NOMO-1 treated with DMSO at 0.1 percent for 48 hours (cell line): ENCODE measurements around the gene GLCE.

ENCODE experiments used
- DNase-seq: peaks from one replicate; lab custom pipeline; 2025; ENCODE audit not compliant: unreplicated experiment; lab: John Stamatoyannopoulos, UW

Gene GLCE

DNA sequence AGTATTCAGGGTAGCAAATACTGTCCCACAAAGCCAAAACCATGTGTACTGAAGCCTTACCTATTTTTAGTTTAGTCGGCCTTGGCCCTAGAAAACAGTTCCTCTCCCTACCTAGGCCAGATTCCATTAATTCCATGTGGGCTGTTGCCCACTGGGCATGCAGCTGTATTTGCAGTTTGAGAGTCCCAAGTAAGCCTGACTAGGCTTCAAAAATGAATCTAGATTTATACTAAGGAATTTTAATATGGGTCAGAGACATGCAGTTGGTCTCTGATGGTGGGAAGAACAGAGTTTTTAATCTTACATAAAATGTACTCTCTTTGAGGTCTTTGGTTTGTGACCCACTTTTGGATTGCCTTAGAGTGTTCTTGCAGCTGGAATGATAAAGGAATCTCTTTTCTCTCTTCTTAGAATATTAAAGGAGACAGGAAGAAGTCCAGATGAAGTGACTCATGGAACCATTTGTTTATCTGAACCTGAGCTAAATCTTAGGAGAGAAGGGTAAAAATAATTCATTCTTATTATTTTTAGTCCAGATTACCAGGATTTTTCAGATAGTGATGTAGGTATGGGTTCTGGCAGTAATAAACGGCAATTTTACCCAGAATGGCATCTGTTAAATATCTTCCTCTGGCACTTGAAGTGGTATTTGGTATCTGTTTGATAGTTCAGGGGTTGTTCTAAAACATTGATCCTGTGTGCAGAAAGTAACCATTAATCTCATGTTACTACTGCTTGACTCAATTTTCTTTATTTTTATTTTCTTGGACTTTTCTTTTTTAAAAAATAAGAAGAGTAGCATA, 33.8 kb downstream of the GLCE start:
- DNase-seq = no peak

GRCh38 chr15:69194854-69195253, 34.4 kb downstream of the GLCE start:
- no peak for DNase-seq

DNA sequence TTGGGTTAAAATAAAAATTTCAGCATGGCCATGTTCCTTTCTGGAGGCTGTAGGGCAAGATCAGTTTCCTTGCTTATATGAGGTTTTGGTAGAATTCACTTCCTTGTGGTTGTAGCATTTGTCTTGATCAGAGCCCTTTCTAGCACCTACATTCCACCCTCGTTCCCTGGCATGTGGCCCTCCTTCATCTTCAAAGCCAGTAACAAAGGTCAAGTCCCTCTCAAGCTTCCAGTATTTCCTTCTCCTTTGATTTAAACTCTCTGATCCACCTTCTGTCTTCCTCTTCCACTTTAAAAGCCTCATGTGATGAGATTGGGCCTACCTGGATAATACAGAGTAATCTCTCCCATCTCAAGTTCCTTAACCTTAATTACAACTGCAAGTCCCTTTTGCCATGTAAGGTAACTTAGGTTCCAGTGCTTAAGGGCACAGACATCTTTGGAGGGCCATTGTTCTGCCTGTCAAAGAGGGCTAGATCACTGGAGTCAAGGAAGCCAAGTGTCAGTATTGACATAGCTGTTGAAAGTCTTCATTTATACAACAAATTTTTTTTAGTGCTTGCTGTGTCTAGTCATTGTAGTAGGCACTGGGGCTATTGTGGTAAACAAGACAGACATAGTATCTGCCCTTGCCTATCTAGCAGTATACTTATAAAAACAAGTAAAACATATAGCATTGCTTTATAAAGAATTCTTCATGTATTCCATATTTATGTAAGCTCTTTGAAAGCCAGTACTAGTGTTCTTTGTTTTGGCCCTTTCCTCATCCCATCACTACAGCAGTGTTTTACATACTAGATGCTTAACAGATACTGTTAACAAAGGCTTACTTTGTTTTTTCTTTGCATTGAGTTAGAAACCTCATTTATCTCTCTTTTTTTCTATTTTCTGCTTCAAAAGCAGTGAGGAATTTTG, 40.7 kb downstream of the GLCE start:
- no peak for DNase-seq

DNA sequence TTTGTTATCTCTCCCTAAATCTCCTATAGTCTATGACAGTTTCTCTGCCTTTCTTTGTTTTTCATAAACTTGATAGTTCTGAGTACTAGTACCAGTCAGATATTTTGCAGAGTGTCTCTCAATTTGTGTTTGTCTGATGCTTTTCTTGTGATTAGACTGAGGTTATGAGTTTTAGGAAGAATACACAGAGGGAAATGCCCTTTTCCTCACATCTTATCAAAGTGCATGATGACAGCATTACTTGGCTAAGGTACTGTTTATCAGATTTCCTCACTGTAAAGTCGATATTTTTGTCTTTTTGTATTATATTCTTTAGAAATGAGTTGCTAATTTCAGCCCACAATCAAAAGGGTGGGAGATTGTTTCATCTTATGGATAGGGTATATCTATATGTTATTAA, 45.6 kb downstream of the GLCE start:
- no peak for DNase-seq

DNA sequence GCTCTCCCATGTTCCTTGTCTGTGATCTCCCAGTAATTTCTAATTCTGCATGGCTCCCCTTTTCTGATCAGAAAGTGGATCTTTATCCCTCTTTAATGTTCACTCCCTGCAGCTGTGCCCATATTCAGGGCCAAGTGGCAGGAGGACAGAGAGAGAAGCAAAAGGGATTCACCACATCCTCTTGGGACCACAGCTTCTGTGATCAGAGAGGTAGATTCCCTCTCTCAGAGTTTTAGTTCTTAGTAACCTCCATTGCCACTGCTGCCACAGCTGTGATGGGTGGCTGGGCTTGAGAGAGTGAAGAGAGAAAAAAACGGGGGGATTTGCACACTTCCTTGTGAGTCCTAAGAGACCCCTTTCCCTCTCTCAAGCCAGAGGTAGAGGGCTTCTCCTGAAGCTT, 49.2 kb downstream of the GLCE start:
- no peak for DNase-seq

DNA sequence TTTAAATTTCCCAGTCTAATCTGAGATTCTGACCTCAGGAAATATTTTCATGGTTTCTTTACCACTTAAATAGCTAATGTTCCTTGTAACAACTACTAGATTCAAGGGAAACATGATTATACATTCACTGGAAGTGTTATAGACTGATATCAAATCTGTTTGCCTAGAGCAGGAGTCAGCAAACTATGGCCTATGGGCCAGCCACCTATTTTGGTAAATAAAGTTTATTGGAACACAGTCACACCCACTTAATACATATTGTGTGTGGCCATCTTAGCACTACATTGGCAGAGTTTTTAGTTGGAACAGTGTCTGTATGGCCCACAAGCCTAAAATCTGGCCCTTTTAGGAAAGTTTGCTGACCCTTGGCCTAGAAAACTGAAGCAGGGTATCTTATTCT, 50.1 kb downstream of the GLCE start:
- DNase-seq = no peak

GRCh38 chr15:69213786-69214185, 53.4 kb downstream of the GLCE start:
- no peak for DNase-seq

DNA sequence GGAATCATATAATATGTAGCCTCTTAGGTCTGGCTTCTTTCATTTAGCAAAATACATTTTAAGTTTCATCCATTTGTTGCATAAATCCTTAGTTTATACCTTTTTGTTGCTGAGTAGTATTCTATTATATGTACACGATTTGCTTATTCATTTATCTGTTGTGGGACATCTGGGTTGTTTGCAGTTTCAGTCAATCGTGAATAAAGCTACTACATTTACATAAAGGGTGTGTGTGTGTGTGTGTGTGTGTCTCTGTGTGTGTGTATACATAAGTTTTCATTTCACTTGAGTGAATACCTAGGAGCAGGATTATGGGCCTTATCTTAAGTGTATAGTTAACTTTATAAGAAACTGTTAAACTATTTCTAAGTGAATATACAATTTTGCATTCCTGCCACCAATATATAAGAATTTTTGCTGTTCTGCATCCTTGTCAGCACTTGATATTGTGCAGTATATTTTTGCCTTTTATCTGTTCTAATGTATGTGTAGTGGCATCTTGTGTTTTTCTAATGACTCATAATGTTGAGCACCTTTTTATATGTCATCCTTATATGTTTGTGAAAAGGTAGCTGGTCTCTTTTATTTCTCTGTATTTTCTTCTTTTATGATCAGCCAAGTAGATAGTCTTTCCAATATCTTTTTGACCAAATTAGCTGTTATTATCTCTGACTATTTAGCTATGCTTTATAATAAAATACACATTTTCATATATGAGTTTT, 55.0 kb downstream of the GLCE start:
- no peak for DNase-seq

DNA sequence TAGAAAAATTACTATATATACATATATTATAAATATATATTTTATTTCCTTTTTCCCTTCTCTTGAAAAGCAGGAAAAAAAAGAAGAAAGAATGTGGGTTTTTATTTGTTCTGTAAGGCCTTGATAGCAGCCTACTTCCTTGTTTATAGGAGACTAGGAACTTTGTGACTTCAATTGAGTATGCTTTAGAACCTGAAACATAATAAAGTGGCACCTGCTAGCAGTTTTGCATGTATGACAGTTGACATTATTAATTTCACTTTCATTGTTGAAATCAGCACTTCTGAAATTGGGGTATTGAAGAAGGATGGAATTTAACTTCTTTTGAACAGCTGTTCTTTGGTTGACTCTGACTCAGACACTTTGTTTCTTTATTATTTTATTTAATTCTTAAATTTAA, 56.9 kb downstream of the GLCE start:
- DNase-seq = no peak

GRCh38 chr15:69219690-69220089, 59.3 kb downstream of the GLCE start:
- no peak for DNase-seq

DNA sequence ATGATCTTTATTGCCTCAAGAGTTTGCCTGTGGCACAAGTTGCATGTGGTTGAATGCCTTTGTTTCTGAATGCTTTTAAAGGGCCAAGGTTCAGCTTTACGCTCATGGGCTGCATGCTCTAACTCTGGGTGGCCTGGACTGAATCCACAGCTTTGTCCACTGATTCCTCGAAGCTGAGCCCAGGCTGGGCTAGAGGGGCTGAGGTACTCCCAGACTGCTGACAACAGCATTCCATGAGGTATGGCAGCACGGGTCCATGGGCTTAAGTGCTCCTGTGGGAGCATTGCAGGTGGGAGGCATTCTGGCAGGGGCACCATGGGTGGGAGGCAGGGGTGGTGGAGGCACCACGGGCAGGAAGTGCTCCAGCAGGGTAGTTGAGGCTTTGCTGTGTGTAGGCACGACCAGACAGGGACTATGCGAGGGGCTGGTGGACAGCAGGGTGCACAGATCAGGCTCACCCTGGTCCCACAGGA, 61.6 kb downstream of the GLCE start:
- no peak for DNase-seq

DNA sequence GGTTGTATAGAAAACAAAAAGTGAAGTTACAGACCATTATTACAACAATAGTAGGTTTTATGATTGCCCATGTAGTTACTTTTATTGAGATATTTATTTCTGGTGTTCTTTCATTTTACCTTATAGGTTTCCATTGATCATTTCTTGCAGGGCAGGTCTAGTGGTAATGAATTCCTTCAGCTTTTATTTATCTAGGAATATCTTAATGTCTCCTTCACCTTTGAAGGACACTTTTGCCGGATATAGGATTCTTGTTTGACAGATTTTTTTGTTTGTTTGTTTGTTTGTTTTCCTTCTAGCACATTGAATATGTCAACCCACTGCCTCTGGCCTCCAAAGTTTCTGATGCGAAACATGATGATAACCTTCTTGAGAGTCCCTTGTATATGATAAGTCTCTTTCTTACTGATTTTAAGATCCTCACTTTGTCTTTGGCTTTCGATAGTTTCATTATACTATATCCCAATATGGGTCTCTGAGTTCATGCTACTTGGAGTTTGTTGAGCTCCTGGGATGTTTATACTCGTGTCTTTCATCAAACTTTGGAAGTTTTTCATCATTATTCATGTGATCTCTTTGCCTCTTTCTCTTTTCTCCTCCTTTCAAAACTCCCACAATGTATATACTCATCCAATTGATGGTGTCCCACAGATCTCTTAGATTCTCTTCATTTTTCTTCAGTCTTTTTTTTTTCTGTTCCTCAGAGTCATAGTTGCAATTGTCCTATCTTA, 62.8 kb downstream of the GLCE start:
- no peak for DNase-seq

DNA sequence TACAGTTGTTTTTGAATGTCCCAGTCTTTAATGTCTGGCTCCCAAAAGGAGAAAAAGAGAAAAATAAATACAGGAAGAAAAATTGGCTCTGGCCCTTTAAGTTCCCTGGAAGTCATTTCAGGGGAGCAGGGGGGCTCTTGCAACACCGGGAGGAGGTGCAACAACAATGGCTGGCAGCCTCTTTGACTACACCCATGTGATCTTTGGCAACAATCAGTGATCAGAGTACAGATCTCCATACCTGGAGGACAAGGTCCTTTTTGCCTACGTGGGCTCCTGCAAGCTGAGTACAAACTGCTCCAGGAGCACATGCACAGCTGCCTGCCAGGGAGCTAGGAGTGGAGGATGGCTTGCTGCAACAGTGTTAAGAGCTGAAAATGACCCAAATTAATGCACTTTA, 63.9 kb downstream of the GLCE start:
- no peak for DNase-seq

DNA sequence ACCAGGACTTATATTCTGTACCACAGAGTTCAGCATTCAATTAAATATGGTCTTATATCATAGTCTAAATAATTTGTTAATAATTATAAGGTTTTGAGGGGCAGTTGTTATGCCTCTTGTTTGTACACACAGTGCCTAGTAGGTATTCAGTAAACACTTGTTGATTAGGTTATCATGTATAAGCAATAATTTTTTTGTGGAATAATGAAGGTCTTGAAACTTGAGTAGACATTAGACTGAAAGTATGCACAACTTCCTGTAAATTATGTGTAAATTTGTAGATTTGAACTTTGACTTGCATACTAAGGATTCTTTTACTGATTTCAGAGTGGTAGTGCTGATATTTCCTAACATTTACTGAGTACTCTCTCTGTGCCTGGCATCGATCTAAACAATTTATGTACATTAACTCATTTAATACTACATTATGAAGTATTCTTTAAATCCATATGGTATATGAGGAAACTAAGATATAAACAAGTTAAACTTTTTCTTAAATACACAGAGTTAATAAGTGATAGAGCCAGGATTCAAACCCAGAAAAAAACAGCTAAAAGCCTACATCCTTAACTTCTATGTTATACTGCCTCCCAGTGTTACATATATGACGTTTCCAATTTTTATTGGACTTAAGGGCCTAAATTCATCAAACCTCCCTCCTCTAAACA, 65.1 kb downstream of the GLCE start:
- peak; percentile 15 for DNase-seq

DNA sequence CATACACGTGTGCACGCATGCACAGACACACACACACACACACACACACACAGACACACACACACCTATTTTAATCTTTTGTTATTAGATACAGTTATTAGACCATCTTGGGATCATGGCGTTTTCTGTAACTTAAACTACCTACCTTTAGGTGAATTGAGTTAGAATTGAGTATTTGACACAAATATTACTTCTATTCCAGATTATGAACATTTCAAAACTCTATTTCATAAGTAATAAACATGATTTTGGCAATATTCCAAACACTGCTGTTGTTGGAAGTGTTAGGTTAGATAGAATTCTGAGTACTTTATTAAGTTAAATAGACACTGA, 65.6 kb downstream of the GLCE start:
- no peak for DNase-seq

GRCh38 chr15:69232144-69232543, 71.7 kb downstream of the GLCE start:
- peak; percentile 6 for DNase-seq

DNA sequence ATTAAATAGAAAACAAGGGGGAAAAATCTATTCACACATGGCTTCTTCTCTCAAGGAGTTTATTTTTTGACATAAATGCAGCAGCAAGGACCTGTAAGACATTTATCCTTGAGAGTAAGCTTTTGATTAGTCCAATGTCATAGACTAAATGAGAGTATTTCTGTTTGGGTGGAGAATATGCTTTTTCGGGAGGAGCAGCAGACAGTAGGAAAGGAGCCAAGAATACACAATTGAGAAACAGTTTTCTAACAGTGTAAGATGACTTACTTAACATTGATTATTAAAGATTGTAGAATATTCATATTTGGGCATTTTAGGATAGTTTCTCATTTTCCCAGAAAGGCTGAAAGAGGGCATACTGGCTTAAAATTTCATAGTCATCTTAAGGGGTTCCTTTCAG, 72.3 kb downstream of the GLCE start:
- no peak for DNase-seq

- DNase-seq = no peak
These were observed 74.2 kb downstream of the GLCE start for GRCh38 chr15:69234676-69235075.

DNA sequence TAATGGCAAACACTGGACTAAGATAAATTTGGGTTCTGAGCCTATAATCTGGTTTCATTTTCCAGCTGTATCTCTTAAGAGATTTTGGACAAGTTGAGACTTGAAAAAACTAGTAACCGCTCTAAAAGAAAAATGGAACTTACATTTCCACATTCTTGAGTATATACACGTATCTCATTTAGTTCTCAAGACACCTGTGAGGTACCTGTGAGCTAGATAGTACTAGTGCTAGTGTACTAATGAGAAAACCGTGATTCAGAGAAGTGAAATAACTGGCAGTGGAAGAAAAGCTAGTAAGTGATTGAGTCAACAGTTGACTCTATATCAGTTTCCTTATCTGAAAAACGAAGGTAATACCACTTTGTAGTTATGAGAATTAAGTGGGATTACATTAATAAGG, 76.1 kb downstream of the GLCE start:
- no peak for DNase-seq

GRCh38 chr15:69237718-69238117, 77.3 kb downstream of the GLCE start:
- no peak for DNase-seq
